Measurements from ENCODE around the gene SPTAN1. TPM values are rescaled to one million over a fixed set of nuclear protein-coding genes. Genes with fewer than 3 reads are reported as not detected.
A peak's percentile ranks its signal among the peaks of the same experiment; 100 is the strongest.
"Not testable (repeated sequence)": the region's sequence is repeated elsewhere in the genome, so short reads cannot be mapped to it uniquely, and the experiment has no call there.

Gene SPTAN1
- 477 and 501 TPM in 2 replicates for total RNA-seq

- peak; percentile 15 for TF ChIP-seq CTCF (IDR thresholded peaks at IDR 0.05; ENCODE audit: insufficient read depth, low read depth, low read length)
- peak within 1 kb of the TSS; percentile 89 for H3K4me3 ChIP-seq (ENCODE audit: low read depth, low read length)
- peak; percentile 91 for DNase-seq (ENCODE audit: low read depth)
These were observed at the start of gene SPTAN1 for GRCh38 chr9:128552153-128552743. SPTAN1 (plus strand) TSS chr9:128552587; CDS start chr9:128566741, 14,154 bp downstream.

GRCh38 chr9:128503415-128503825 is 49.0 kb upstream of the SPTAN1 start:
- peak; percentile 96 for DNase-seq (ENCODE audit: low read depth)
- H3K4me3 ChIP-seq (ENCODE audit: low read depth, low read length), result peak overlapping the region; percentile 97

- peak; percentile 44 for DNase-seq (ENCODE audit: low read depth)
- peak overlapping the region; percentile 97 for H3K4me3 ChIP-seq (ENCODE audit: low read depth, low read length)
- no peak for TF ChIP-seq CTCF (IDR thresholded peaks at IDR 0.05; ENCODE audit: insufficient read depth, low read depth, low read length)
These were observed 48.5 kb upstream of the SPTAN1 start for GRCh38 chr9:128503870-128504269.

- TF ChIP-seq CTCF (IDR thresholded peaks at IDR 0.05; ENCODE audit: insufficient read depth, low read depth, low read length), result no peak
- peak within 1 kb of the TSS; percentile 97 for H3K4me3 ChIP-seq (ENCODE audit: low read depth, low read length)
- DNase-seq (ENCODE audit: low read depth), result peak; percentile 91
These were observed 47.6 kb upstream of the SPTAN1 start, which contains the start of gene GLE1 for GRCh38 chr9:128504485-128505413. GLE1 (plus strand) TSS chr9:128504719; CDS start chr9:128504806, 87 bp downstream.

- DNase-seq (ENCODE audit: low read depth), result peak; percentile 38
- TF ChIP-seq CTCF (IDR thresholded peaks at IDR 0.05; ENCODE audit: insufficient read depth, low read depth, low read length), result no peak
- peak overlapping the region; percentile 97 for H3K4me3 ChIP-seq (ENCODE audit: low read depth, low read length)
These were observed 47.0 kb upstream of the SPTAN1 start for GRCh38 chr9:128505414-128505765.

GRCh38 chr9:128505906-128506305 is 46.5 kb upstream of the SPTAN1 start:
- DNase-seq (ENCODE audit: low read depth); H3K4me3 ChIP-seq (ENCODE audit: low read depth, low read length): not testable (repeated sequence)

GRCh38 chr9:128512820-128513219 is 39.6 kb upstream of the SPTAN1 start:
- no peak for TF ChIP-seq CTCF (IDR thresholded peaks at IDR 0.05; ENCODE audit: insufficient read depth, low read depth, low read length)
- H3K4me3 ChIP-seq (ENCODE audit: low read depth, low read length), result no peak overlapping the region
- DNase-seq (ENCODE audit: low read depth), result no peak
